Astrocyte (in vitro differentiated cells and primary cell): ENCODE data around the gene IL16.

ENCODE experiments used
- EZH2 ChIP-seq: IDR thresholded peaks from 2 replicates; pipeline ENCODE4 v1.6.1; 2012; ENCODE audit warnings: mild to moderate bottlenecking, low read length, inconsistent platforms; ENCODE audit not compliant: insufficient read depth
- TF ChIP-seq, protein P1 (sequence below): IDR thresholded peaks from 2 replicates; pipeline ENCODE4 v1.5.1; 2011; ENCODE audit warnings: low read depth, mild to moderate bottlenecking, inconsistent platforms, low read length, moderate library complexity; ENCODE audit not compliant: insufficient read depth

DNA sequence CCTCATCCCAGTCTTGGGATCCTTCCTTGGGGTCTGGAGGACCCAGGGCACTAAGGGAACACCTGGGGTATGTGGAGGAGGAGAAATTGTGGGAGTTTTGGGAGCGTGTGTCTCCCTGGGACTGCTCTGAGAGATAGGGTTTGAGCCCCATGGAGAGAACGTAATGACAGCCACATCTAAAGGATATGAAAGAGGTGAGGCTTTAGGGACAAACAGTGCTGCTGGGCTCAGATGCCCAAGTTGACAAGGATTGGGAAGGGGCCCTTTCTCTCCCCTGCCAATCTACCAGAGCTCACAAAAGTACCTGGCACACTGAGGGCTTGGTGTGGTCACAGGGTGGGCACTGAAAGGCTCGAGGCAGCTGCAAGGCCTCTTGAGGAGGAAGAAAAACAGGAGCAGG, 140.6 kb downstream of the IL16 start:
- TF ChIP-seq EZH2: no peak
- TF ChIP-seq, protein P1, sequence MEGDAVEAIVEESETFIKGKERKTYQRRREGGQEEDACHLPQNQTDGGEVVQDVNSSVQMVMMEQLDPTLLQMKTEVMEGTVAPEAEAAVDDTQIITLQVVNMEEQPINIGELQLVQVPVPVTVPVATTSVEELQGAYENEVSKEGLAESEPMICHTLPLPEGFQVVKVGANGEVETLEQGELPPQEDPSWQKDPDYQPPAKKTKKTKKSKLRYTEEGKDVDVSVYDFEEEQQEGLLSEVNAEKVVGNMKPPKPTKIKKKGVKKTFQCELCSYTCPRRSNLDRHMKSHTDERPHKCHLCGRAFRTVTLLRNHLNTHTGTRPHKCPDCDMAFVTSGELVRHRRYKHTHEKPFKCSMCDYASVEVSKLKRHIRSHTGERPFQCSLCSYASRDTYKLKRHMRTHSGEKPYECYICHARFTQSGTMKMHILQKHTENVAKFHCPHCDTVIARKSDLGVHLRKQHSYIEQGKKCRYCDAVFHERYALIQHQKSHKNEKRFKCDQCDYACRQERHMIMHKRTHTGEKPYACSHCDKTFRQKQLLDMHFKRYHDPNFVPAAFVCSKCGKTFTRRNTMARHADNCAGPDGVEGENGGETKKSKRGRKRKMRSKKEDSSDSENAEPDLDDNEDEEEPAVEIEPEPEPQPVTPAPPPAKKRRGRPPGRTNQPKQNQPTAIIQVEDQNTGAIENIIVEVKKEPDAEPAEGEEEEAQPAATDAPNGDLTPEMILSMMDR: no peak
